IMR-90 (cell line): ENCODE measurements around the gene BDH1. TPM values are rescaled to one million over a fixed set of nuclear protein-coding genes. Genes with fewer than 3 reads are reported as not detected.

Experiments used
- ATAC-seq: fragments of 200-7000 bp; cut with Tn5 transposase; 2 replicates; pipeline ENCODE4 v1.9.1; 2020; ENCODE audit warnings: low read depth, mild to moderate bottlenecking, moderate library complexity
- BruUV-seq: library from RNA; stranded (reverse); fragments of 400-500 nt; replicated peaks from 2 replicates; lab custom pipeline; 2021; lab: Mats Ljungman, UMichigan
- CTCF ChIA-PET: fragments of 300-600 bp; formaldehyde crosslinking; extraction: SDS; loops from one replicate; lab custom pipeline; 2021; ENCODE audit warnings: antibody characterized with exemption; lab: Yijun Ruan, JAX
- POLR2A ChIA-PET: fragments of 300-600 bp; sonication (Branson Sonifier 250); formaldehyde crosslinking; loops from one replicate; lab custom pipeline; 2022; ENCODE audit warnings: antibody characterized with exemption; ENCODE audit not compliant: unreplicated experiment; lab: Charles Lee
- DNase-seq: peaks from one replicate; pipeline ENCODE4 v3.0.0; 2013
- H2AFZ ChIP-seq: replicated peaks from 2 replicates; pipeline ENCODE3; 2013; ENCODE audit warnings: low read length, mild to moderate bottlenecking; ENCODE audit not compliant: poor library complexity
- H2AK5ac ChIP-seq: 2 replicates; pipeline ENCODE4 v1.6.1; 2013; ENCODE audit warnings: low read depth, low read length, inconsistent platforms
- H2AK9ac ChIP-seq: replicated peaks from 2 replicates; pipeline ENCODE3; 2013; ENCODE audit warnings: mild to moderate bottlenecking, low read depth, low read length, moderate library complexity; ENCODE audit not compliant: poor library complexity
- H2BK120ac ChIP-seq: 2 replicates; pipeline ENCODE4 v1.6.1; 2013; ENCODE audit warnings: low read depth, low read length, inconsistent platforms
- H2BK15ac ChIP-seq: 3 replicates; pipeline ENCODE4 v1.6.1; 2013; ENCODE audit warnings: low read depth, low read length, inconsistent platforms
- H2BK20ac ChIP-seq: 2 replicates; pipeline ENCODE4 v1.6.1; 2013; ENCODE audit warnings: low read depth, mild to moderate bottlenecking, inconsistent platforms, low read length, moderate library complexity
- H2BK5ac ChIP-seq: 2 replicates; pipeline ENCODE4 v1.6.1; 2013; ENCODE audit warnings: mild to moderate bottlenecking, low read depth, low read length, inconsistent platforms; ENCODE audit not compliant: poor library complexity, severe bottlenecking
- H3K14ac ChIP-seq: replicated peaks from 2 replicates; pipeline ENCODE4 v1.6.1; 2013; ENCODE audit warnings: low read depth, low read length, inconsistent platforms
- H3K18ac ChIP-seq: 2 replicates; pipeline ENCODE4 v1.6.1; 2013; ENCODE audit warnings: low read depth, low read length, control low read depth
- H3K23ac ChIP-seq: 2 replicates; pipeline ENCODE4 v1.6.1; 2013; ENCODE audit warnings: low read depth, low read length, inconsistent platforms
- H3K27ac ChIP-seq: 2 replicates; pipeline ENCODE4 v1.5.1; 2013; ENCODE audit warnings: mild to moderate bottlenecking, control low read depth, low read length; ENCODE audit not compliant: insufficient read depth
- H3K27me3 ChIP-seq: 2 replicates; pipeline ENCODE4 v1.6.1; 2013; ENCODE audit warnings: low read length; ENCODE audit not compliant: control insufficient read depth, insufficient read depth
- H3K36me3 ChIP-seq: 2 replicates; pipeline ENCODE4 v1.6.1; 2013; ENCODE audit warnings: low read length, mixed read lengths; ENCODE audit not compliant: control insufficient read depth, insufficient read depth
- H3K4ac ChIP-seq: 2 replicates; pipeline ENCODE4 v1.6.1; 2013; ENCODE audit warnings: low read depth, low read length, inconsistent platforms
- H3K4me1 ChIP-seq: 2 replicates; pipeline ENCODE4 v1.6.1; 2013; ENCODE audit warnings: low read length, mixed read lengths; ENCODE audit not compliant: control insufficient read depth, insufficient read depth
- H3K4me2 ChIP-seq: 2 replicates; pipeline ENCODE4 v1.6.1; 2013; ENCODE audit warnings: low read depth, mild to moderate bottlenecking, control low read depth, low read length, moderate library complexity
- H3K4me3 ChIP-seq: 2 replicates; pipeline ENCODE4 v1.5.1; 2013; ENCODE audit warnings: low read depth, mild to moderate bottlenecking, control low read depth, low read length, moderate library complexity; ENCODE audit not compliant: insufficient read depth
- H3K56ac ChIP-seq: 2 replicates; pipeline ENCODE4 v1.6.1; 2013; ENCODE audit warnings: low read length, inconsistent platforms; ENCODE audit not compliant: insufficient read depth; ENCODE audit errors: extremely low read depth
- H3K79me1 ChIP-seq, 2 experiments: 2 replicates each; pipeline ENCODE4 v1.6.1; 2013; ENCODE audit warnings: low read length in 2 of 2, inconsistent platforms in 1 of 2, low read depth in 1 of 2
- H3K9ac ChIP-seq: 2 replicates; pipeline ENCODE4 v1.6.1; 2013; ENCODE audit warnings: low read depth, low read length, control low read depth
- H3K9me1 ChIP-seq: 2 replicates; pipeline ENCODE4 v1.6.1; 2013; ENCODE audit warnings: low read length, inconsistent platforms; ENCODE audit not compliant: insufficient read depth
- H3K9me3 ChIP-seq: 2 replicates; pipeline ENCODE4 v1.6.1; 2013; ENCODE audit warnings: low read length; ENCODE audit not compliant: control insufficient read depth, insufficient read depth
- H4K20me1 ChIP-seq: 2 replicates; pipeline ENCODE4 v1.6.1; 2013; ENCODE audit warnings: low read length, inconsistent platforms; ENCODE audit not compliant: insufficient read depth
- H4K5ac ChIP-seq: 2 replicates; pipeline ENCODE4 v1.6.1; 2013; ENCODE audit warnings: mild to moderate bottlenecking, low read depth, low read length, control low read depth
- H4K8ac ChIP-seq, 2 experiments: 2 replicates each; pipeline ENCODE4 v1.6.1; 2013; ENCODE audit warnings: low read depth in 2 of 2, low read length in 2 of 2, control low read depth in 1 of 2, inconsistent platforms in 1 of 2
- H4K91ac ChIP-seq: 2 replicates; pipeline ENCODE4 v1.6.1; 2013; ENCODE audit warnings: low read depth, low read length, inconsistent platforms; ENCODE audit not compliant: insufficient read depth
- BHLHE40 ChIP-seq: fragments of 150-350 bp; IDR thresholded peaks from 2 replicates; pipeline ENCODE4 v1.6.1; 2016; ENCODE audit warnings: mild to moderate bottlenecking, low read depth, low read length
- CEBPB ChIP-seq: IDR thresholded peaks from 2 replicates; pipeline ENCODE4 v1.6.1; 2012; ENCODE audit warnings: low read depth, low read length, improper control_type of control experiment
- CHD1 ChIP-seq: IDR thresholded peaks from 2 replicates; pipeline ENCODE4 v1.6.1; 2012; ENCODE audit warnings: low read depth, low read length, improper control_type of control experiment
- CTCF ChIP-seq: conservative IDR thresholded peaks from 2 replicates; pipeline ENCODE4 v1.5.1; 2012; ENCODE audit warnings: mild to moderate bottlenecking, low read depth, low read length, improper control_type of control experiment
- FOS ChIP-seq: fragments of 150-350 bp; IDR thresholded peaks from 2 replicates; pipeline ENCODE4 v1.6.1; 2016; ENCODE audit warnings: low read depth, low read length
- MAFK ChIP-seq: IDR thresholded peaks from 2 replicates; pipeline ENCODE4 v1.6.1; 2012; ENCODE audit warnings: low read depth, low read length, improper control_type of control experiment
- MAZ ChIP-seq: IDR thresholded peaks from 2 replicates; pipeline ENCODE4 v1.6.1; 2012; ENCODE audit warnings: low read depth, mild to moderate bottlenecking, low read length, improper control_type of control experiment, moderate library complexity, borderline replicate concordance
- POLR2A ChIP-seq: IDR thresholded peaks from 2 replicates; pipeline ENCODE4 v1.6.1; 2012; ENCODE audit warnings: mild to moderate bottlenecking, low read depth, low read length
- RCOR1 ChIP-seq: IDR thresholded peaks from 2 replicates; pipeline ENCODE4 v1.6.1; 2012; ENCODE audit warnings: mild to moderate bottlenecking, low read length, improper control_type of control experiment; ENCODE audit not compliant: insufficient replicate concordance
- SMC3 ChIP-seq: fragments of 150-350 bp; IDR thresholded peaks from 2 replicates; pipeline ENCODE4 v1.6.1; 2016; ENCODE audit warnings: low read depth, mild to moderate bottlenecking, antibody characterized with exemption, low read length, moderate library complexity
- USF2 ChIP-seq: fragments of 150-350 bp; IDR thresholded peaks from 2 replicates; pipeline ENCODE4 v1.6.1; 2017; ENCODE audit warnings: mild to moderate bottlenecking, antibody characterized with exemption, low read length, low read depth
- WGBS, 2 experiments: methylation state at CpG; one replicate each; pipeline versions ENCODE4 v1.1.5 to v1.1.7; 2013; ENCODE audit warnings: missing lambda C conversion rate in 2 of 2; ENCODE audit not compliant: insufficient read length in 1 of 2; ENCODE audit errors: extremely low coverage in 2 of 2; 5-methylcytosine and 5-hydroxymethylcytosine counted together
- dilution Hi-C: fragments of 300-500 bp; cut with HindIII; formaldehyde crosslinking; loops from one replicate; pipeline ENCODE4 v1.14.3; 2018; ENCODE audit warnings: low sequenced_read_pairs; ENCODE audit not compliant: unreplicated experiment
- in situ Hi-C: fragments of 300-500 bp; cut with MboI; formaldehyde crosslinking; loops from 3 replicates; pipeline ENCODE4 v1.14.3; 2019; ENCODE audit warnings: low sequenced_read_pairs, inconsistent platforms, mixed read lengths
- intact Hi-C: fragments of 100-400 bp; cut with micrococcal nuclease; formaldehyde crosslinking; loops from 2 replicates; pipeline ENCODE4 v1.10.0; 2022
- polyA plus RNA-seq, 3 experiments: library from polyadenylated mRNA; depleted of rRNA; stranded (reverse); fragments of >200 nt; gene quantifications; 2 replicates each; pipeline ENCODE4 v1.2.3, GENCODE V29; 2012; ENCODE audit warnings: low replicate concordance in 1 of 3
- total RNA-seq: library from RNA; depleted of rRNA; stranded (reverse); fragments of >200 nt; gene quantifications from 2 replicates; pipeline ENCODE4 v1.2.3, GENCODE V29; 2012

The BDH1 gene
- total and polyA plus RNA-seq, 2 of the 4 experiments (the other 2 are of a cell fraction): 2.7 to 4.4 TPM

- no peak for TF ChIP-seq CHD1
- TF ChIP-seq MAFK: no peak
- no peak for TF ChIP-seq POLR2A
- no peak for TF ChIP-seq CEBPB
- no peak for TF ChIP-seq USF2
- TF ChIP-seq SMC3: no peak
- no peak for TF ChIP-seq CTCF
- no peak for TF ChIP-seq FOS
- TF ChIP-seq BHLHE40: no peak
- TF ChIP-seq MAZ: no peak
- TF ChIP-seq RCOR1: no peak
- intact Hi-C loops: no loop called here
- WGBS, 2 experiments: 89% methylated on average over 3 of the region's 6 CpGs; no CpG with 5 or more reads in 1 of the 2 experiments
- in situ Hi-C loops: no loop called here
- H4K20me1 ChIP-seq: no peaks in the 10 kb centered on the region
- H2BK120ac ChIP-seq: no peak overlapping the region
- ATAC-seq: no peak
- H3K18ac ChIP-seq: no peak overlapping the region
- H3K9me1 ChIP-seq: peaks cover 4% of the 10 kb centered on the region; the same call in 1 of the 2 replicates
- no peak overlapping the region for H4K5ac ChIP-seq
- no peak overlapping the region for H3K27ac ChIP-seq
- no peak overlapping the region for H3K56ac ChIP-seq
- H2BK15ac ChIP-seq: no peak overlapping the region
- dilution Hi-C loops: no loop called here
- H3K14ac ChIP-seq: no peak overlapping the region
- no peak overlapping the region for H2BK5ac ChIP-seq
- no peaks in the 10 kb centered on the region for H3K9me3 ChIP-seq
- H2AK5ac ChIP-seq: no peak overlapping the region
- no peak for DNase-seq
- no peaks in the 10 kb centered on the region for H3K27me3 ChIP-seq
- H3K4me2 ChIP-seq: no peak overlapping the region
- no peak overlapping the region for H2AFZ ChIP-seq
- no peak overlapping the region for H4K91ac ChIP-seq
- no peak overlapping the region for H2AK9ac ChIP-seq
- no peak overlapping the region for H4K8ac ChIP-seq
- H3K4me1 ChIP-seq: no peaks in the 10 kb centered on the region
- no TSS peak for BruUV-seq
- no peaks in the 10 kb centered on the region for H3K79me1 ChIP-seq
- H2BK20ac ChIP-seq: no peak overlapping the region
- no peak overlapping the region for H3K4ac ChIP-seq
- ChIA-PET POLR2A (no interaction called here), CTCF (interaction anchor here (1.0 kb wide), 1 partner anchor 310 kb away, joined by 3 read pairs; no protein-coding TSS in a partner anchor)
- no peak overlapping the region for H3K23ac ChIP-seq
- no peaks in the 10 kb centered on the region for H3K36me3 ChIP-seq
- H3K4me3 ChIP-seq: no peak overlapping the region
- no peak overlapping the region for H3K9ac ChIP-seq
Measured at GRCh38 chr3:197533927-197534725, 21.6 kb downstream of the BDH1 start.
